Keratinocyte (primary cell): Measurements from ENCODE around the gene ROMO1.

Experiments
- CTCF ChIP-seq, 3 experiments: IDR thresholded peaks in 1 of 3; conservative IDR thresholded peaks in 1 of 3; optimal IDR thresholded peaks in 1 of 3; 2 replicates in 2 of 3; 3 replicates in 1 of 3; pipeline versions ENCODE3 to v1.5.1; 2011; ENCODE audit warnings: low read length in 3 of 3, mild to moderate bottlenecking in 3 of 3, moderate library complexity in 2 of 3, control low read depth in 1 of 3, inconsistent platforms in 1 of 3; ENCODE audit not compliant: insufficient read depth in 2 of 3; ENCODE audit errors: extremely low read depth in 1 of 3
- EZH2 ChIP-seq: IDR thresholded peaks from one replicate; pipeline ENCODE4 v1.6.1; 2012; ENCODE audit warnings: inconsistent platforms, mild to moderate bottlenecking, low read length, moderate library complexity

- TF ChIP-seq CTCF (optimal IDR thresholded peaks at IDR 0.05 in 1 of 3, IDR thresholded peaks at IDR 0.05 in 1 of 3, conservative IDR thresholded peaks at IDR 0.05 in 1 of 3; ENCODE audit: extremely low read depth in 1 of 3, insufficient read depth in 2 of 3, low read length in 3 of 3), result no peak
- no peak for TF ChIP-seq EZH2
Observed at GRCh38 chr20:35680452-35681183, 18.6 kb upstream of the ROMO1 start.
